ENCODE results near the gene DDX54. TPM values are rescaled to one million over a fixed set of nuclear protein-coding genes. Genes with fewer than 3 reads are reported as not detected.

DDX54 gene
- total RNA-seq, 1 donor from 2014 or later = 54.9 TPM

GRCh38 chr12:113197518-113198077, 12.3 kb upstream of the DDX54 start:
- H3K4me3 ChIP-seq = no peak overlapping the region
- no peak overlapping the region for H3K27ac ChIP-seq
- TF ChIP-seq CTCF (IDR thresholded peaks at IDR 0.05) = no peak
- no peaks in the 10 kb centered on the region for H3K9me3 ChIP-seq
- intact Hi-C loops (cut with DNase I) = no loop called here
- no peaks in the 10 kb centered on the region for H3K27me3 ChIP-seq (ENCODE audit: low read depth)
- H3K4me1 ChIP-seq = peaks cover 4% of the 10 kb centered on the region
- ATAC-seq (no peak), DNase-seq (no peak)
- peaks cover 3% of the 10 kb centered on the region for H3K36me3 ChIP-seq

DNA sequence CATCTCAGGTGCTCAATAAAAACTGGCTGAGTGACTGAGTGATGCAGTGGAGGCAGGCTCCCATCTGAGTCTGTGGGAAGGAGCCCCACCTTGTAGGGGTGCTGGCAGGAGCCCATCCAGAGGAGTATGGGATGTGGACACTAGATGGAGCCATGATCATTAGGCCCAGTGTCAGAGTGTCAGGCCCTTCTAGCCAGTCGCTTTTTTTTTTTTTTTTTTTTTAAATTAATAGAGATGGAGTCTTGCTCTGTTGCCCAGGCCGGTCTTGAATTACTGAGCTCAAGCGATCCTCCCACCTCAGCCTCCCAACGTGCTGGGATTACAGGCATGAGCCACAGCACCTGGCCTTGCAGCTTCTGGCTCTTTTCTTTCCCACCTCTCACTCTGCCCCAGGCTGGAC, 11.7 kb upstream of the DDX54 start:
- H3K4me3 ChIP-seq = no peak overlapping the region
- TF ChIP-seq CTCF (IDR thresholded peaks at IDR 0.05) = peak; percentile 73
- ATAC-seq (peak; percentile 91 to 93), DNase-seq (no peak)
- no peaks in the 10 kb centered on the region for H3K9me3 ChIP-seq
- H3K4me1 ChIP-seq = peaks cover 4% of the 10 kb centered on the region
- H3K36me3 ChIP-seq = peaks cover 8% of the 10 kb centered on the region
- H3K27ac ChIP-seq = no peak overlapping the region
- intact Hi-C loops (cut with DNase I) = no loop called here
- no peaks in the 10 kb centered on the region for H3K27me3 ChIP-seq (ENCODE audit: low read depth)

DNA sequence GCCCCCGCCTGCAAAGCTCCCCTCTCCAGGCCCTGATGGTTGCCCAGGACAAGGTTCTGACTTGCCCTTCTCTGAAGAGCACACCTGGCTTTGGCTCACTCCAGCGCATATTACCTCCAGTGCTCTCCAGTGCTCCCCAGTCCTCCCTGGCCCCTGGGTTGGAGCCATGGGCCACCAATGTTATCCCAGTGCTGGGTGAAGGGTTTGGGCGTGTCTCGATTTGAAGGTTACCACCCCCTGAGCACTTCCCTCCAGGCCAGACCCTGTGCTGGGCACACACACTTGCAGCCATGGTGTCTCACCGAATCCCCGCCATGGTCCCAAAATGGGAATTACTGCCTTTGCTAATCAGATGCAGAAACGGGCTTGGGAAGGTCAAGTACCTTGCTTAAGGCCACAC, 11.3 kb upstream of the DDX54 start:
- H3K4me1 ChIP-seq = peaks cover 4% of the 10 kb centered on the region
- no peak for TF ChIP-seq CTCF (IDR thresholded peaks at IDR 0.05)
- no peaks in the 10 kb centered on the region for H3K27me3 ChIP-seq (ENCODE audit: low read depth)
- H3K4me3 ChIP-seq = no peak overlapping the region
- H3K27ac ChIP-seq = no peak overlapping the region
- no peaks in the 10 kb centered on the region for H3K9me3 ChIP-seq
- no peak for ATAC-seq
- H3K36me3 ChIP-seq = peaks cover 12% of the 10 kb centered on the region
- DNase-seq = no peak
- intact Hi-C loops (cut with DNase I) = no loop called here

DNA sequence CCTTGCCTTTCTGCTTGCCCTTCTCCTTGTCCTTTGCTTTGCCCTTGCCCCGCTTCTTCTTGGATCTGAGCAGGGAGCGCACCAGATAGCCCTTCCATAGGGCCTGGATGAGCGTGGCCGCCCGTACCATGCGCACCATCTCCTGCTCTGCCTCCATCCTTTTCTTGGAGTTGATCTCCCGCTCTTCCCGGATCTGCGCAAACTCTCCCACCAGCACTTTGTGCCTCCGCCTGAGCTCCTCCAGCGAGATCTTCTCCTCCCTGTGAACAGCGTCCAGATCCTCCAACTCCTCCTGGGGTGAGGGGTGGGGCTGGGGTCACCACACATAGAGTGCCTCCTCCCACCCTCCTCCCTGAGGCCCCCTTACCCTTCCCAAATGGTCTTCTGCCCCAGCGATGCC, 10.3 kb upstream of the DDX54 start:
- intact Hi-C loops (cut with DNase I) = no loop called here
- Histone ChIP-seq H3K4me3 (no peak overlapping the region), H3K4me1 (peaks cover 4% of the 10 kb centered on the region), H3K27ac (no peak overlapping the region), H3K27me3 (ENCODE audit: low read depth) (no peaks in the 10 kb centered on the region), H3K9me3 (no peaks in the 10 kb centered on the region), H3K36me3 (peaks cover 21% of the 10 kb centered on the region)
- TF ChIP-seq CTCF (IDR thresholded peaks at IDR 0.05) = no peak
- ATAC-seq = no peak
- no peak for DNase-seq

- no peak for DNase-seq
- intact Hi-C loops (cut with DNase I) = no loop called here
- Histone ChIP-seq H3K27me3 (ENCODE audit: low read depth) (no peaks in the 10 kb centered on the region), H3K36me3 (peaks cover 21% of the 10 kb centered on the region), H3K9me3 (no peaks in the 10 kb centered on the region), H3K4me3 (no peak overlapping the region), H3K27ac (no peak overlapping the region), H3K4me1 (peaks cover 4% of the 10 kb centered on the region)
- no peak for TF ChIP-seq CTCF (IDR thresholded peaks at IDR 0.05)
- ATAC-seq = no peak
Observed at GRCh38 chr12:113194971-113195391, 9.7 kb upstream of the DDX54 start.

All from lower lobe of right lung (tissue), 2 donors.